GM23338 (cell line): ENCODE measurements around the gene ASIC5. TPM values are rescaled to one million over a fixed set of nuclear protein-coding genes. Genes with fewer than 3 reads are reported as not detected.
"Not testable (repeated sequence)": the region's sequence is repeated elsewhere in the genome, so short reads cannot be mapped to it uniquely, and the experiment has no call there.

Source experiments
- ATAC-seq: fragments of 200-7000 bp; cut with Tn5 transposase; 3 replicates; pipeline ENCODE4 v1.9.1; 2020
- DNase-seq: peaks from one replicate; pipeline ENCODE4 v3.0.0-alpha.2; 2015; ENCODE audit warnings: low spot score
- H2AFZ ChIP-seq: fragments of 200-600 bp; sonication (generic); 2 replicates; pipeline ENCODE4 v1.8.0; 2016; ENCODE audit warnings: antibody characterized with exemption, mild to moderate bottlenecking, moderate library complexity
- H3F3A ChIP-seq: fragments of 200-600 bp; sonication (generic); replicated peaks from 2 replicates; pipeline ENCODE4 v1.8.0; 2017; ENCODE audit warnings: antibody characterized with exemption, mixed run types, low read depth
- H3K27ac ChIP-seq: fragments of 200-600 bp; sonication (generic); 2 replicates; pipeline ENCODE4 v1.6.1; 2016; ENCODE audit warnings: low read depth
- H3K27me3 ChIP-seq: fragments of 200-600 bp; sonication (generic); 2 replicates; pipeline ENCODE4 v1.8.0; 2016; ENCODE audit warnings: mild to moderate bottlenecking, mixed run types, moderate library complexity; ENCODE audit not compliant: insufficient read depth
- H3K36me3 ChIP-seq: fragments of 200-600 bp; sonication (generic); 2 replicates; pipeline ENCODE4 v1.8.0; 2016; ENCODE audit warnings: mild to moderate bottlenecking; ENCODE audit not compliant: insufficient read depth
- H3K4me1 ChIP-seq: fragments of 200-600 bp; sonication (generic); 2 replicates; pipeline ENCODE4 v1.8.0; 2016; ENCODE audit warnings: mild to moderate bottlenecking, moderate library complexity; ENCODE audit not compliant: insufficient read depth
- H3K4me2 ChIP-seq: fragments of 200-600 bp; sonication (generic); 2 replicates; pipeline ENCODE4 v1.7.1; 2017; ENCODE audit warnings: mixed run types
- H3K4me3 ChIP-seq: fragments of 200-600 bp; sonication (generic); 2 replicates; pipeline ENCODE4 v1.6.1; 2016; ENCODE audit warnings: mixed run types
- H3K79me2 ChIP-seq: fragments of 200-600 bp; sonication (generic); replicated peaks from 2 replicates; pipeline ENCODE4 v1.8.0; 2017; ENCODE audit warnings: mild to moderate bottlenecking; ENCODE audit not compliant: insufficient read depth
- H3K9me2 ChIP-seq: fragments of 200-600 bp; sonication (generic); 2 replicates; pipeline ENCODE4 v1.8.0; 2017; ENCODE audit not compliant: insufficient read depth
- H4K20me1 ChIP-seq: fragments of 200-600 bp; sonication (generic); replicated peaks from 2 replicates; pipeline ENCODE4 v1.8.0; 2017; ENCODE audit warnings: mild to moderate bottlenecking; ENCODE audit not compliant: insufficient read depth
- H3K27ac Mint-ChIP-seq: 2 replicates; pipeline ENCODE4 v1.8.0; 2020; ENCODE audit warnings: inconsistent platforms, mild to moderate bottlenecking, moderate library complexity, mixed read lengths
- H3K27me3 Mint-ChIP-seq: 3 replicates; pipeline ENCODE4 v1.8.0; 2022; ENCODE audit warnings: low read depth, mild to moderate bottlenecking, moderate library complexity, mixed read lengths, inconsistent platforms; ENCODE audit not compliant: insufficient read depth, poor library complexity
- H3K36me3 Mint-ChIP-seq: 3 replicates; pipeline ENCODE4 v1.8.0; 2021; ENCODE audit warnings: low read depth, mild to moderate bottlenecking, inconsistent platforms, moderate library complexity, mixed read lengths
- H3K4me1 Mint-ChIP-seq: 3 replicates; pipeline ENCODE4 v1.8.0; 2020; ENCODE audit warnings: mild to moderate bottlenecking, inconsistent platforms, mixed read lengths
- H3K4me3 Mint-ChIP-seq: 3 replicates; pipeline ENCODE4 v1.8.0; 2021; ENCODE audit warnings: moderate library complexity, mild to moderate bottlenecking, inconsistent platforms, mixed read lengths
- H3K9me3 Mint-ChIP-seq: 3 replicates; pipeline ENCODE4 v1.8.0; 2020; ENCODE audit warnings: moderate library complexity, mild to moderate bottlenecking, inconsistent platforms, mixed read lengths
- CREB1 ChIP-seq: fragments of 250-450 bp; sonication (Bioruptor Pico); IDR thresholded peaks from 2 replicates; pipeline ENCODE4 v1.5.0; 2020; ENCODE audit warnings: low read depth, mild to moderate bottlenecking, moderate library complexity
- CTCF ChIP-seq, 2 experiments: fragments of 200-600 bp in 1 of 2; sonication (generic) in 1 of 2; conservative IDR thresholded peaks; 2 replicates each; pipeline versions ENCODE4 v1.5.1 to v1.6.1; 2016 to 2017; ENCODE audit warnings: antibody characterized with exemption in 2 of 2, low read depth in 2 of 2, mild to moderate bottlenecking in 2 of 2, moderate library complexity in 1 of 2
- EZH2 ChIP-seq: fragments of 200-600 bp; sonication (generic); IDR thresholded peaks from one replicate; pipeline ENCODE4 v1.8.0; 2017; ENCODE audit warnings: antibody characterized with exemption, mild to moderate bottlenecking, low read depth; ENCODE audit not compliant: unreplicated experiment
- EZH2phosphoT487 ChIP-seq: fragments of 200-600 bp; sonication (generic); IDR thresholded peaks from one replicate; pipeline ENCODE4 v1.8.1; 2018; ENCODE audit warnings: antibody characterized with exemption; ENCODE audit not compliant: unreplicated experiment
- JUNB ChIP-seq: IDR thresholded peaks from one replicate; pipeline ENCODE4 v1.6.1; 2016; ENCODE audit warnings: antibody characterized with exemption; ENCODE audit not compliant: unreplicated experiment
- NANOG ChIP-seq: IDR thresholded peaks from 2 replicates; pipeline ENCODE4 v1.6.1; 2016; ENCODE audit warnings: antibody characterized with exemption, borderline replicate concordance
- REST ChIP-seq: IDR thresholded peaks from one replicate; pipeline ENCODE4 v1.6.1; 2018; ENCODE audit warnings: antibody characterized with exemption; ENCODE audit not compliant: unreplicated experiment
- STAT1 ChIP-seq: IDR thresholded peaks from one replicate; pipeline ENCODE4 v1.6.1; 2016; ENCODE audit warnings: antibody characterized with exemption; ENCODE audit not compliant: unreplicated experiment
- ZNF114 ChIP-seq: fragments of 250-450 bp; sonication (Bioruptor Pico); IDR thresholded peaks from 2 replicates; pipeline ENCODE4 v1.5.0; 2020; ENCODE audit warnings: mild to moderate bottlenecking, moderate library complexity
- ZNF331 ChIP-seq: fragments of 250-450 bp; sonication (Bioruptor Pico); IDR thresholded peaks from 2 replicates; pipeline ENCODE4 v1.5.0; 2020; ENCODE audit warnings: low read depth, mild to moderate bottlenecking, moderate library complexity
- ZNF462 ChIP-seq: fragments of 250-450 bp; sonication (Bioruptor Pico); IDR thresholded peaks from 2 replicates; pipeline ENCODE4 v1.5.0; 2020; ENCODE audit warnings: mild to moderate bottlenecking, moderate library complexity
- polyA plus RNA-seq: library from polyadenylated mRNA; unstranded; fragments of >200 nt; fragmentation: Nextera tagmentation; extraction: Ambion mirVana; gene quantifications from 2 replicates; pipeline ENCODE4 v1.2.1, GENCODE V29; 2016
- total RNA-seq: library from RNA; depleted of rRNA; stranded (reverse); fragments of >200 nt; shearing (Covaris generic); gene quantifications from 2 replicates; pipeline ENCODE4 v1.2.3, GENCODE V29; 2014

ASIC5 gene
- total and polyA plus RNA-seq, 2 experiments from 2014 or later = not detected

DNA sequence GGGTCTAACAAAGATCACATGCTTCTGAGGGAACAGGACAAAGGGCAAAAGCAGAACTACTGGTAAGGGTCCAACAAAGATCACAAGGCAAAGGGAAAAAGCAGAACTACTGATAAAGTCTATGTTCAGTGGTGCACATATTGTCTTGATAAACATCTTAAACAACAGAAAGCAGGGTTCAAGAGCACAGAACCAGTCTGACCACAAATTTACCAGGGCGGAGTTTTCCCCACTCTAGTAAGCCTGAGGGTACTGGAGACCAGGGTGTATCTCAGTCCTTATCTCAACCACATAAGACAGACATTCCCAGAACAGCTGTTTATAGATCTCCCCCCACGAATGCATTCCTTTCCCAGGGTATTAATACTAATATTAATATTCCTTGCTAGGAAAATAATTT lies 32.3 kb upstream of the ASIC5 start:
- not testable (repeated sequence) for H2AFZ ChIP-seq, H3K27ac ChIP-seq, H3K27ac Mint-ChIP-seq, H3K27me3 ChIP-seq, H3K27me3 Mint-ChIP-seq, H3K4me3 ChIP-seq, H3F3A ChIP-seq, H3K4me2 ChIP-seq, H3K36me3 ChIP-seq, H3K4me3 Mint-ChIP-seq, H3K9me2 ChIP-seq, DNase-seq, H4K20me1 ChIP-seq, ATAC-seq, H3K79me2 ChIP-seq
- H3K9me3 Mint-ChIP-seq = peaks cover 26% of the 10 kb centered on the region
- peaks cover 14% of the 10 kb centered on the region for H3K4me1 ChIP-seq
- H3K4me1 Mint-ChIP-seq = peaks cover 15% of the 10 kb centered on the region
- H3K36me3 Mint-ChIP-seq = peaks cover 13% of the 10 kb centered on the region; the same call in 2 of the 3 replicates

DNA sequence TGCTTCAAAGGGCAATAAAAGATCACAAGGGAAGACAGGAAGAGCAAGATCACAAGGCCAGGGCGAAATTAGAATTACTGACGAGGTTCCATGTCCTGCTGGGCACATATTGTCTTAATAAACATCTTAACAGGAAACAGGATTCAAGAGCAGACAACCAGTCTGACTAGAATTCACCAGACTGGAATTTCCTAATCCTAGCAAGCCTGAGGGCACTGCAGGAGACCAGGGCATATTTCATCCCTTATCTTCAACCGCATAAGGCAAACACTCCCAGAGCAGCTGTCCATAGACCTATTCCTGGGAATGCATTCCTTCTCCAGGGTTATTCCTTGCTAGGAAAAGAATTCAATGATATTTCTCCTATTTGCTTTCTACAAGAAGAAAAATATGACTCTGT lies 25.0 kb upstream of the ASIC5 start:
- Mint-ChIP-seq H3K27ac (no peak overlapping the region), H3K9me3 (peaks cover 41% of the 10 kb centered on the region), H3K27me3 (peaks cover 2% of the 10 kb centered on the region), H3K36me3 (peaks cover 30% of the 10 kb centered on the region), H3K4me1 (no peaks in the 10 kb centered on the region), H3K4me3 (no peak overlapping the region)
- H4K20me1 ChIP-seq = no peaks in the 10 kb centered on the region
- H3K4me3 ChIP-seq = no peak overlapping the region
- H3K27me3 ChIP-seq = no peaks in the 10 kb centered on the region
- no peaks in the 10 kb centered on the region for H3F3A ChIP-seq
- no peak overlapping the region for H2AFZ ChIP-seq
- H3K36me3 ChIP-seq = no peaks in the 10 kb centered on the region
- ATAC-seq (no peak), DNase-seq (no peak)
- no peaks in the 10 kb centered on the region for H3K79me2 ChIP-seq
- no peak overlapping the region for H3K4me2 ChIP-seq
- peaks cover 2% of the 10 kb centered on the region; the same call in 1 of the 2 replicates for H3K9me2 ChIP-seq
- no peaks in the 10 kb centered on the region for H3K4me1 ChIP-seq
- H3K27ac ChIP-seq = no peak overlapping the region
- TF ChIP-seq NANOG (no peak), CTCF (conservative IDR thresholded peaks at IDR 0.05; ENCODE audit: low read depth in 2 of 2) (no peak), ZNF114 (no peak), STAT1 (no peak), ZNF462 (CRISPR knock-in tag) (no peak), EZH2phosphoT487 (no peak), CREB1 (CRISPR knock-in tag) (no peak), REST (no peak), EZH2 (no peak), ZNF331 (CRISPR knock-in tag) (no peak), JUNB (no peak)
